ENCODE results near the gene RBM46. TPM values are rescaled to one million over a fixed set of nuclear protein-coding genes. Genes with fewer than 3 reads are reported as not detected.
"Not testable (repeated sequence)": the region's sequence is repeated elsewhere in the genome, so short reads cannot be mapped to it uniquely, and the experiment has no call there.

RBM46 gene
- polyA plus RNA-seq, 1 donor: 0.05 TPM

DNA sequence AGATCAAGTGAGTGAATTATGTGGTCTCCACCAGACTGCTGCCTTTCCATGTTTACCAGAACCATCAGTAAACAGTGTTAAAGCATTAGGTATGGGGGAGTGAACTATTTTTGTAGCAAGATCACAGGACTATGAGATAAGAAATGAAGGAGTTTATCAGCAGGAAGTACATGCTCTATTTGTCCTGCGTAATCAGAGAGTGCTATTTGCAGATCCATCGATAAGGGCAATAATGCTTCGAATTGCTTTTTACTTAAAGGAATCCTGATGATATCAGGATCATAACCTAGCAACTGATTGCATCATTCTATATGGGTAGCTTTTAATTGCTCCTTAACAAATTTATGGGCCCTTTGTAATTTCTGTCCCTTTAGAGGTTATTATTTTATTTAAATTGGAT is 57.1 kb downstream of the RBM46 start:
- DNase-seq: no peak

DNA sequence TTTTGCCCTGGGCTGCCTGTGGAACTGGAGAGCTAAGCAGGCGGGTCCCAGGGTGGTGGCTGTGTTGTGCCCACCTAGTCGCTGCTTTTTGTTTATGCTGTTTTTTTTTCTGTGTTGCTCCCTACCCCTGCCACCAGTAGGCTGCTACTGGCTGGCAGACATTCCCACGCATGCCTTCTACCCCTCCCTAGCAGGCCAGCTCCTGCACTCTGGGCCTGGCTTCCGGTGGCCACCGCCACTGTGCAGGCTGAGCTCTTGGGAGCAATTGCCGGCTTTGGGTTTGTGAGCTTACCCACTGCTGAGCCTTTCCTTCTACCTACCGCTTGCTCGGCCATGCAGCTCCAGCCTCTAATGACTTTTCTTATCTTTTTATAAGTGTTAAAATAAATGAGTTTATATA is 57.6 kb downstream of the RBM46 start:
- no peak for DNase-seq

GRCh38 chr4:154854362-154854761 is 73.3 kb downstream of the RBM46 start:
- DNase-seq: peak; percentile 4

DNA sequence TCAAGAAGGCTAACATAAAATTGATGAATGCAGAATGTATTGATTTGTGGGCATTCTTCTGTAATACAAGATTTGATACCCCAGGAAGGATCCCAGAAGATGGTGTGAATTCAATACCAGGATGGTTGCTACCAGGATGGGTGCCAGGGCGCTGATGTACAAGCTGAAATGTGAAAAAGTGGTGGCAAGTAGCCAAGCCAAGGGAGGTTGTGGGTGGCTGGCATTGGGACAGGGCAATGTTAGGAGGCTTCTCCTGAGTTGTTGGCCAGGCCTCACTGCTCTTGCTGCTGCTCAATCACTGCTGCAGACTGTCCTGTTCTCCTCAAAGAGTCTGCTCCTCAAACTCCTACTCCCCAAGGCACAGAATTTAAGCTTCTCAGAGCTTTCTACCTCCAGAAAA is 77.1 kb downstream of the RBM46 start:
- DNase-seq: no peak

- no peak for DNase-seq
Measured at GRCh38 chr4:154868414-154869194, 87.5 kb downstream of the RBM46 start.

- no peak for DNase-seq
Measured at GRCh38 chr4:154869301-154869700, 88.2 kb downstream of the RBM46 start.

DNA sequence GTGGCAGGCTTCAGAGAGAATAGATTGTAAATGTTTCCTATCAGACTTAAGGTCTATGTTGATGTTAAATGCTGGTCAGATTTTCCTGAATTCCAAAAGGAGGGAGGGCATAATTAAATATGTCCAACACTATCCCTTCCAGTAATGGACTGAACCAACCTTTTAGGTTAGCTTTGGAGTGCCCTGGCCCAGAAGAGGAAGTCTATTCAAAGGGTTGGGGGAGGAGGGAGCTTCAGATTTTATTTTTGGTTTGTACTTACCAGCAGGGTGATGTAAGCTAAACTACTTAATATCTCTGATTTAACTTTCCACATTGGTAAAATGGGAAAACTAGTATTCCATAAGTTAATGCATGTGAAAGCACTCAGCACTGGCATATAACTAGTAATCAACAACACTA is 91.1 kb downstream of the RBM46 start:
- DNase-seq: no peak

GRCh38 chr4:154874049-154874448 is 93.0 kb downstream of the RBM46 start:
- DNase-seq: not testable (repeated sequence)

DNA sequence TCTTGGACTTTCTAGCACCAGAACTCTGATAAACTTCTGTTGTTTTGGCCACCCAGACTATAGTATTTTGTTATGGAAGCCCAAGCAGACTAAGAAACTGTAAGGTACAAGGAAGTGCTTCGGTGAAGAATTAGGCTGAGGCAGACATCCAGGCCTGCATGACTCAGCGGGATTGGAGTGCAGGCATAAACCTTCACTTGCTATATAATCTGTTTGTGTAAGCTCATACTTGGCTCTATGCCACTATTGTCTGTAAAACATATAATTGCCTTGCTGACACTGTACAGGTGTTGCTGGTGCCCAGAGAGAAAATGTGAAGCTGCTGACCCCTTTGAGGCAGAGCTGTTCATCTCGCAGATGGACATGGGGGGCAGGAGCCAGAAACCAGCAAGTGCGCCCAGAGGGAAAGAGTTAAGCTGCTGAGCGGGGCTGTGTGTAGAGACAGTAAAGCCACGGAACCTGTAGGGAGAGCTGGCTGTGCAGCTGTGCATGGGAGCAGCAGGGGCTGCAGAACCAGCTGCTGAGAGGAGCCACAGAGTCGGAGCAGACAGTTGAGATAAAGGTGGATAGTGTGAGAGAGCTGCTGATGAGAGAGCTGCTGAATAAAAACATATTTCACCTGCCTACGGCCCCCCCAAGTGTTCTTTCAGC is 96.2 kb downstream of the RBM46 start:
- DNase-seq: no peak

Other genes starting within 250 kb of the RBM46 start
- gene PLRG1, start 230.9 kb upstream of the RBM46 start, polyA plus RNA-seq (ENCODE audit: insufficient read length): 130 TPM
- 12.3 TPM for gene FGB, start 218.3 kb upstream of the RBM46 start, polyA plus RNA-seq (ENCODE audit: insufficient read length)
- gene FGA, start 190.5 kb upstream of the RBM46 start, polyA plus RNA-seq (ENCODE audit: insufficient read length): 0.12 TPM
- gene FGG, start 168.6 kb upstream of the RBM46 start, polyA plus RNA-seq (ENCODE audit: insufficient read length): not detected
- gene LRAT, start 37.3 kb upstream of the RBM46 start, polyA plus RNA-seq (ENCODE audit: insufficient read length): 0.71 TPM

All from left kidney (tissue), 2 donors.